ENCODE results near the gene C1QTNF3.
A peak's percentile ranks its signal among the peaks of the same experiment; 100 is the strongest.

- TF ChIP-seq CTCF (IDR thresholded peaks at IDR 0.05 in 8 of 11, conservative IDR thresholded peaks at IDR 0.05 in 3 of 11) = peak in 2 of 11 experiments; percentile 11 to 23
- TF ChIP-seq POLR2AphosphoS5 (IDR thresholded peaks at IDR 0.05) = peak; percentile 94 to 97 (median 96)
Observed at GRCh38 chr5:34007621-34008600, 35.1 kb downstream of the C1QTNF3 start, which contains the start of gene AMACR.
